ENCODE results near the gene EDDM13.

EDDM13 gene

GRCh38 chr19:56309511-56310185 is 37.1 kb downstream of the EDDM13 start:
- H3K36me3 ChIP-seq (ENCODE audit: control insufficient read depth, insufficient read depth, low read length) = no peaks in the 10 kb centered on the region
- H3K27me3 ChIP-seq (ENCODE audit: control insufficient read depth, insufficient read depth, low read length, poor library complexity, severe bottlenecking) = no peaks in the 10 kb centered on the region
- no peaks in the 10 kb centered on the region for H3K9me3 ChIP-seq (ENCODE audit: control insufficient read depth, low read length)
- H3K4me3 ChIP-seq (ENCODE audit: insufficient read depth, low read depth, low read length) = no peak overlapping the region
- H3K27ac ChIP-seq (ENCODE audit: insufficient read depth, low read depth, low read length, poor library complexity, severe bottlenecking) = no peak overlapping the region
- WGBS, 2 experiments = 72 to 74% methylated on average over 11 of the region's 11 CpGs
- H3K4me1 ChIP-seq (ENCODE audit: control insufficient read depth, insufficient read depth, low read length) = peaks cover 3% of the 10 kb centered on the region

- WGBS, 2 experiments = 95 to 98% methylated on average over 8 of the region's 8 CpGs
- H3K4me3 ChIP-seq (ENCODE audit: insufficient read depth, low read depth, low read length) = no peak overlapping the region
- no peak overlapping the region for H3K27ac ChIP-seq (ENCODE audit: insufficient read depth, low read depth, low read length, poor library complexity, severe bottlenecking)
- no peaks in the 10 kb centered on the region for H3K9me3 ChIP-seq (ENCODE audit: control insufficient read depth, low read length)
- peaks cover 3% of the 10 kb centered on the region for H3K4me1 ChIP-seq (ENCODE audit: control insufficient read depth, insufficient read depth, low read length)
- H3K36me3 ChIP-seq (ENCODE audit: control insufficient read depth, insufficient read depth, low read length) = no peaks in the 10 kb centered on the region
- no peaks in the 10 kb centered on the region for H3K27me3 ChIP-seq (ENCODE audit: control insufficient read depth, insufficient read depth, low read length, poor library complexity, severe bottlenecking)
Measured at GRCh38 chr19:56310462-56310861, 37.9 kb downstream of the EDDM13 start.

- H3K4me3 ChIP-seq (ENCODE audit: insufficient read depth, low read depth, low read length) = no peak overlapping the region
- 90 to 94% methylated on average over 4 of the region's 4 CpGs for WGBS, 2 experiments
- no peaks in the 10 kb centered on the region for H3K9me3 ChIP-seq (ENCODE audit: control insufficient read depth, low read length)
- no peaks in the 10 kb centered on the region for H3K36me3 ChIP-seq (ENCODE audit: control insufficient read depth, insufficient read depth, low read length)
- H3K27me3 ChIP-seq (ENCODE audit: control insufficient read depth, insufficient read depth, low read length, poor library complexity, severe bottlenecking) = no peaks in the 10 kb centered on the region
- H3K4me1 ChIP-seq (ENCODE audit: control insufficient read depth, insufficient read depth, low read length) = peaks cover 3% of the 10 kb centered on the region
- H3K27ac ChIP-seq (ENCODE audit: insufficient read depth, low read depth, low read length, poor library complexity, severe bottlenecking) = no peak overlapping the region
Measured at GRCh38 chr19:56312342-56312741, 39.8 kb downstream of the EDDM13 start.

GRCh38 chr19:56312787-56313657 is 40.5 kb downstream of the EDDM13 start:
- 91 to 95% methylated on average over 10 of the region's 10 CpGs for WGBS, 2 experiments
- H3K4me3 ChIP-seq (ENCODE audit: insufficient read depth, low read depth, low read length) = peak overlapping the region; percentile 88

GRCh38 chr19:56314018-56314380 is 41.5 kb downstream of the EDDM13 start:
- Histone ChIP-seq H3K27me3 (ENCODE audit: control insufficient read depth, insufficient read depth, low read length, poor library complexity, severe bottlenecking) (no peaks in the 10 kb centered on the region), H3K27ac (ENCODE audit: insufficient read depth, low read depth, low read length, poor library complexity, severe bottlenecking) (peak overlapping the region; percentile 96), H3K4me1 (ENCODE audit: control insufficient read depth, insufficient read depth, low read length) (peaks cover 3% of the 10 kb centered on the region), H3K4me3 (ENCODE audit: insufficient read depth, low read depth, low read length) (peak overlapping the region; percentile 88), H3K36me3 (ENCODE audit: control insufficient read depth, insufficient read depth, low read length) (no peaks in the 10 kb centered on the region), H3K9me3 (ENCODE audit: control insufficient read depth, low read length) (no peaks in the 10 kb centered on the region)
- 1 to 2% methylated on average over 9 of the region's 9 CpGs for WGBS, 2 experiments

More at GRCh38 chr19:56312787-56313657, 40.5 kb downstream of the EDDM13 start:
- no peaks in the 10 kb centered on the region for H3K9me3 ChIP-seq (ENCODE audit: control insufficient read depth, low read length)
- no peaks in the 10 kb centered on the region for H3K36me3 ChIP-seq (ENCODE audit: control insufficient read depth, insufficient read depth, low read length)
- H3K27me3 ChIP-seq (ENCODE audit: control insufficient read depth, insufficient read depth, low read length, poor library complexity, severe bottlenecking) = no peaks in the 10 kb centered on the region
- no peak overlapping the region for H3K27ac ChIP-seq (ENCODE audit: insufficient read depth, low read depth, low read length, poor library complexity, severe bottlenecking)
- peaks cover 3% of the 10 kb centered on the region for H3K4me1 ChIP-seq (ENCODE audit: control insufficient read depth, insufficient read depth, low read length)

GRCh38 chr19:56314381-56315076 is 42.0 kb downstream of the EDDM13 start, which contains the start of gene ZSCAN5A:
TSS of gene ZSCAN5A (minus strand) at chr19:56314839. CDS start at chr19:56225046, 89,793 bp downstream.
- H3K36me3 ChIP-seq (ENCODE audit: control insufficient read depth, insufficient read depth, low read length) = no peaks in the 10 kb centered on the region
- 0% methylated on average over 47 of the region's 47 CpGs for WGBS, 2 experiments
- H3K9me3 ChIP-seq (ENCODE audit: control insufficient read depth, low read length) = no peaks in the 10 kb centered on the region
- H3K4me1 ChIP-seq (ENCODE audit: control insufficient read depth, insufficient read depth, low read length) = peaks cover 3% of the 10 kb centered on the region
- no peaks in the 10 kb centered on the region for H3K27me3 ChIP-seq (ENCODE audit: control insufficient read depth, insufficient read depth, low read length, poor library complexity, severe bottlenecking)
- H3K27ac ChIP-seq (ENCODE audit: insufficient read depth, low read depth, low read length, poor library complexity, severe bottlenecking) = peak within 1 kb of the TSS; percentile 96
- H3K4me3 ChIP-seq (ENCODE audit: insufficient read depth, low read depth, low read length) = peak within 1 kb of the TSS; percentile 88

- peak overlapping the region; percentile 96 for H3K27ac ChIP-seq (ENCODE audit: insufficient read depth, low read depth, low read length, poor library complexity, severe bottlenecking)
Measured at GRCh38 chr19:56315077-56315828, 42.7 kb downstream of the EDDM13 start.

GRCh38 chr19:56316728-56317127 is 44.2 kb downstream of the EDDM13 start:
- Histone ChIP-seq H3K27me3 (ENCODE audit: control insufficient read depth, insufficient read depth, low read length, poor library complexity, severe bottlenecking) (no peaks in the 10 kb centered on the region), H3K27ac (ENCODE audit: insufficient read depth, low read depth, low read length, poor library complexity, severe bottlenecking) (no peak overlapping the region), H3K4me1 (ENCODE audit: control insufficient read depth, insufficient read depth, low read length) (peaks cover 3% of the 10 kb centered on the region), H3K9me3 (ENCODE audit: control insufficient read depth, low read length) (no peaks in the 10 kb centered on the region), H3K36me3 (ENCODE audit: control insufficient read depth, insufficient read depth, low read length) (no peaks in the 10 kb centered on the region), H3K4me3 (ENCODE audit: insufficient read depth, low read depth, low read length) (no peak overlapping the region)
- WGBS, 2 experiments = 90 to 94% methylated on average over 5 of the region's 5 CpGs

More at GRCh38 chr19:56315077-56315828, 42.7 kb downstream of the EDDM13 start:
- no peaks in the 10 kb centered on the region for H3K27me3 ChIP-seq (ENCODE audit: control insufficient read depth, insufficient read depth, low read length, poor library complexity, severe bottlenecking)
- no peaks in the 10 kb centered on the region for H3K36me3 ChIP-seq (ENCODE audit: control insufficient read depth, insufficient read depth, low read length)
- WGBS, 2 experiments = 5% methylated on average over 37 of the region's 37 CpGs
- H3K4me3 ChIP-seq (ENCODE audit: insufficient read depth, low read depth, low read length) = peak overlapping the region; percentile 88
- H3K4me1 ChIP-seq (ENCODE audit: control insufficient read depth, insufficient read depth, low read length) = peaks cover 3% of the 10 kb centered on the region
- H3K9me3 ChIP-seq (ENCODE audit: control insufficient read depth, low read length) = no peaks in the 10 kb centered on the region

- H3K9me3 ChIP-seq (ENCODE audit: control insufficient read depth, low read length) = no peaks in the 10 kb centered on the region
- H3K4me1 ChIP-seq (ENCODE audit: control insufficient read depth, insufficient read depth, low read length) = peaks cover 3% of the 10 kb centered on the region
- H3K36me3 ChIP-seq (ENCODE audit: control insufficient read depth, insufficient read depth, low read length) = no peaks in the 10 kb centered on the region
- H3K4me3 ChIP-seq (ENCODE audit: insufficient read depth, low read depth, low read length) = no peak overlapping the region
- no peak overlapping the region for H3K27ac ChIP-seq (ENCODE audit: insufficient read depth, low read depth, low read length, poor library complexity, severe bottlenecking)
- no peaks in the 10 kb centered on the region for H3K27me3 ChIP-seq (ENCODE audit: control insufficient read depth, insufficient read depth, low read length, poor library complexity, severe bottlenecking)
- 61 to 71% methylated on average over 2 of the region's 2 CpGs for WGBS, 2 experiments
Measured at GRCh38 chr19:56317749-56318148, 45.2 kb downstream of the EDDM13 start.
